ENCODE results near the gene EXOC4.

DNA sequence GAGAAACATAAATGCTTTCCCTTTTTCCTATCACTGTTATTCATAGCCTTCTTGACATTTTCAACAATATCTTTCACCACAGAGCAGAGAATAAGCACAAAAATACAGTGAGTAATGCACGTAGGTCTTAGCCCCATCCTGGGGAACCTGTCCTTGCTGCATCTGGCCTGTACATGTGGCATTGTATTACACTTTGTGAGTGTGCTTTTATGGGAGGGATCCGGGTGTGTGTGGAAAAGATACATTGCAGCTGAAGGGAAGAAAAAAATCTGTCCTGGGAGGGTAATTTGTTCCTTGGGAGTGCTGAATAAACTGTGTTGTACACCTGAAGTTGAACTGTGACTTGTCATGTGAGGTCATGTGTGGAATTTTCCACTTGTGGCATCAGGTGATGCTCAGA, 451.6 kb downstream of the EXOC4 start:
- no peak for TF ChIP-seq POLR2A (IDR thresholded peaks at IDR 0.05)
- TF ChIP-seq, protein P1, sequence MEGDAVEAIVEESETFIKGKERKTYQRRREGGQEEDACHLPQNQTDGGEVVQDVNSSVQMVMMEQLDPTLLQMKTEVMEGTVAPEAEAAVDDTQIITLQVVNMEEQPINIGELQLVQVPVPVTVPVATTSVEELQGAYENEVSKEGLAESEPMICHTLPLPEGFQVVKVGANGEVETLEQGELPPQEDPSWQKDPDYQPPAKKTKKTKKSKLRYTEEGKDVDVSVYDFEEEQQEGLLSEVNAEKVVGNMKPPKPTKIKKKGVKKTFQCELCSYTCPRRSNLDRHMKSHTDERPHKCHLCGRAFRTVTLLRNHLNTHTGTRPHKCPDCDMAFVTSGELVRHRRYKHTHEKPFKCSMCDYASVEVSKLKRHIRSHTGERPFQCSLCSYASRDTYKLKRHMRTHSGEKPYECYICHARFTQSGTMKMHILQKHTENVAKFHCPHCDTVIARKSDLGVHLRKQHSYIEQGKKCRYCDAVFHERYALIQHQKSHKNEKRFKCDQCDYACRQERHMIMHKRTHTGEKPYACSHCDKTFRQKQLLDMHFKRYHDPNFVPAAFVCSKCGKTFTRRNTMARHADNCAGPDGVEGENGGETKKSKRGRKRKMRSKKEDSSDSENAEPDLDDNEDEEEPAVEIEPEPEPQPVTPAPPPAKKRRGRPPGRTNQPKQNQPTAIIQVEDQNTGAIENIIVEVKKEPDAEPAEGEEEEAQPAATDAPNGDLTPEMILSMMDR (IDR thresholded peaks at IDR 0.05): no peak

Data from lower leg skin (tissue), 3 donors.